HUES64 (cell line): Measurements from ENCODE around the gene MOB2.

Source experiments
- H3K27ac ChIP-seq: 2 replicates; pipeline ENCODE4 v1.7.0; 2013; ENCODE audit warnings: low read depth, low read length, inconsistent platforms
- H3K27me3 ChIP-seq: 2 replicates; pipeline ENCODE4 v1.6.1; 2013; ENCODE audit warnings: mild to moderate bottlenecking, low read length; ENCODE audit not compliant: insufficient read depth
- H3K36me3 ChIP-seq: 2 replicates; pipeline ENCODE4 v1.6.1; 2013; ENCODE audit warnings: mild to moderate bottlenecking, low read length; ENCODE audit not compliant: insufficient read depth
- H3K4me1 ChIP-seq: 2 replicates; pipeline ENCODE4 v1.6.1; 2013; ENCODE audit warnings: mild to moderate bottlenecking, low read length, moderate library complexity; ENCODE audit not compliant: insufficient read depth
- H3K4me3 ChIP-seq: 2 replicates; pipeline ENCODE4 v1.5.1; 2013; ENCODE audit warnings: mild to moderate bottlenecking, low read length, moderate library complexity
- H3K9ac ChIP-seq: 2 replicates; pipeline ENCODE4 v1.6.1; 2013; ENCODE audit warnings: mild to moderate bottlenecking, low read depth, low read length
- H3K9me3 ChIP-seq: 2 replicates; pipeline ENCODE4 v1.6.1; 2013; ENCODE audit warnings: low read depth, low read length; ENCODE audit not compliant: insufficient read depth
- WGBS: fragments of 150-250, 120-280 bp; methylation state at CpG from one replicate; pipeline ENCODE4 v1.1.7; 2013; ENCODE audit warnings: missing lambda C conversion rate; 5-methylcytosine and 5-hydroxymethylcytosine counted together

MOB2 gene

DNA sequence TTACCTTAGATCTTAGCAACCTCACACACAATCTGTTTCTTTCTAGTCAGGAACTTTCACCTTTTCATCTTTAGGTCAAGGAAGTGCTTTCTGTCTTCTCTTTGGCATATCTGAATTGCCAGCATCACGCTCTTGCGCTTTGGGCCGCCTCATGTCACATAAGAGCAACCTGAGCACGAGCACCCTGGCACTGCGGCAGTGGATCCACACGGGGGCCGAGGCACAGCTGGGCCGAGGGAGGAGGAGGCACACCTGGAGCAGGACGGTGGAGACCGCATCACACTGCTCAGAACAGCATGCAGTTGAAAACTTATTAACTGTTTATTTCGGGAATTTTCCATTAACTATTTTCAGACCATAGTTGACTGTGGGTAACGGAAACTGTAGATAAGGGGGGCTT lies 10.7 kb downstream of the MOB2 start:
- H3K9ac ChIP-seq: no peak overlapping the region
- no peaks in the 10 kb centered on the region for H3K9me3 ChIP-seq
- no peaks in the 10 kb centered on the region for H3K27me3 ChIP-seq
- peaks cover 9% of the 10 kb centered on the region for H3K36me3 ChIP-seq
- no peaks in the 10 kb centered on the region for H3K4me1 ChIP-seq
- WGBS: 94% methylated on average over 11 of the region's 12 CpGs
- H3K4me3 ChIP-seq: no peak overlapping the region
- no peak overlapping the region for H3K27ac ChIP-seq

DNA sequence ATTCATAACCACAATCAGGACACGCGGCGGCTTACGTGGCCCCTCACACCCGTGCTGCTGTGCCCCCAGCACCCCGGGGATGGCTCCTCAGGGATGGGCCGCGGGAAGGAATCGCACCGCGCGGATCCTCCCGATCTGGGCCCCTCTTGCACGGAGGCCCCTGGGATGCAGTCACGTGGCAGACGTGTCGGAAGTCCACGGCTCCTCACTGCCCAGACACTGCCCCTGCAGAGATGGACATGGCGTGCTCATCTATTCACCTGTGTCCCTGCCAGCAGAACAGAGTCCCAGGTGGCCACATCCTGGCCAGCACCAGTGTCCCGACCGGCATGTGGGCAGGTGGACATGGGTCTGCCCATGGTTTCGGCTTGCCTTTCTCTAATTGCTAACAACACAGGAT lies 12.8 kb downstream of the MOB2 start:
- Histone ChIP-seq H3K9me3 (no peaks in the 10 kb centered on the region), H3K4me1 (no peaks in the 10 kb centered on the region), H3K9ac (no peak overlapping the region), H3K27me3 (no peaks in the 10 kb centered on the region), H3K27ac (no peak overlapping the region), H3K4me3 (no peak overlapping the region), H3K36me3 (peaks cover 3% of the 10 kb centered on the region; the same call in 1 of the 2 replicates)
- WGBS: 96% methylated on average over 22 of the region's 22 CpGs

DNA sequence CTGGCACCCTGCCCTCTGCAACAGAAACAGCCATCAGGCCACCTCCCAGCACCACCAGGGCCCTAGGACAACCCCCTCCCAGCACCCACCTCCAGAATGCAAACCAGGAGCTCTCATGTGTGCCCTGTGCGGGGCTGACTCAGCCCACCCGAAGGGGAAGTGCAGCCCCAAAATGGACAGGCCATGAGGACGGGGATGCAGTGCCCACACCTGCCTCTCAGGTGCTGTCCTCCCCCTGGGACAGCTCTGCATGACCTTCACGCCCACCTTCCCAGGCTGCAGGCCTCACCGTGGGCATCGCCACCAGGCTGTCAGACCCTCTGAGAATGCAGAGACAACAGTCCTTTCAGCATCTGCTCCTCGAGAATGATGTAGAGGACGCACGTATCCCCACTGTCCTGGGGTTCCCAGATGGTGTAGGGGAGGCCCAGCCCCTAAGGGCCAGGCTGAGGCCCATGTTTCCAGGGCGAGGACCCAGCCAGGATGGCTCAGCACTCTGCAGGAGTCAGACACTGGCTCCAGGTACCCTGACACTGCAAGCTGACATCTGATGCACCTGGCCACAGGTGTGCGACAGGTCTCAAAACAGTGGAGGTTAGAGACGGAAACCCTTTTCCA lies 13.5 kb downstream of the MOB2 start:
- Histone ChIP-seq H3K27ac (no peak overlapping the region), H3K9ac (no peak overlapping the region), H3K27me3 (no peaks in the 10 kb centered on the region), H3K4me3 (no peak overlapping the region), H3K9me3 (no peaks in the 10 kb centered on the region), H3K36me3 (peaks cover 3% of the 10 kb centered on the region; the same call in 1 of the 2 replicates), H3K4me1 (no peaks in the 10 kb centered on the region)
- 93% methylated on average over 12 of the region's 12 CpGs for WGBS

DNA sequence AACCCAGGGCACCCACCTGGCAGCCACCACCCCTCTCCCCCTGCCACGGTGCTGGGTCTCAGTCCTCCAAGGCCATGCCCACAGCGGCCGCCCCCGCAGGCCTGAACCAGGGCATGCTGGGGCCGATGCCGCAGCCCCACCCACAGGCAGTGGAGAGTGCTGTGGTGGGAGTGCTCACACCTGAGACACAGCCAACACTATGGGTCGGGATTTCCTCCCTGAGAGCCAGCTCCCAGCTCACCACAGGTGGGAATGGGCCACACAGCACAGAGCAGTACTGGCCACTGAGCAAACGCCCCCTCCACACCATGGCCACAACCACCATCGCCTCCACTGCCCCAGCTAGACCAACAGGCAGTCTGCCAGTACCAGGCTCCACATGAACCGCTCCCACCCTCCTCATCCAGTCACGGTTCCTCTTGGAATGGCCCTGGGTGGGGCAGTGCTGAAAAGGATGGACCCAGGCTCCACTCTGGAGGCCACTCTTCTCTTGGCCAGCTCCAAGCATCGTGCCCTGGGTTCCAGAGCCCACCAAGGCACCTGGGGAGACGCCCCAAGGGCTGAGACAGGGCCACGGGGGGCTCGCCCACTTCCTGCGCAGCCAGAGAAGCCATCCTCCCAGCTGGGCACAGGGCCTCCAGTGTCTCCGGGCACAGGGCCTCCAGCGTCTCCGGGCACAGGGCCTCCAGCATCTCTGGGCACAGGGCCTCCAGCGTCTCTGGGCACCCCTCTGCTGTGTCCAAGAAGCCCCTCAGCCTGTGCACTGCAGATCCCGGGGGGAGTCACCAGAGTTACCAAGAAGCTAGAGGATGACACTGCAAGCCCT lies 14.2 kb downstream of the MOB2 start:
- peaks cover 3% of the 10 kb centered on the region; the same call in 1 of the 2 replicates for H3K36me3 ChIP-seq
- no peak overlapping the region for H3K9ac ChIP-seq
- no peak overlapping the region for H3K4me3 ChIP-seq
- no peaks in the 10 kb centered on the region for H3K27me3 ChIP-seq
- H3K9me3 ChIP-seq: no peaks in the 10 kb centered on the region
- no peak overlapping the region for H3K27ac ChIP-seq
- WGBS: 89% methylated on average over 21 of the region's 21 CpGs
- no peaks in the 10 kb centered on the region for H3K4me1 ChIP-seq

DNA sequence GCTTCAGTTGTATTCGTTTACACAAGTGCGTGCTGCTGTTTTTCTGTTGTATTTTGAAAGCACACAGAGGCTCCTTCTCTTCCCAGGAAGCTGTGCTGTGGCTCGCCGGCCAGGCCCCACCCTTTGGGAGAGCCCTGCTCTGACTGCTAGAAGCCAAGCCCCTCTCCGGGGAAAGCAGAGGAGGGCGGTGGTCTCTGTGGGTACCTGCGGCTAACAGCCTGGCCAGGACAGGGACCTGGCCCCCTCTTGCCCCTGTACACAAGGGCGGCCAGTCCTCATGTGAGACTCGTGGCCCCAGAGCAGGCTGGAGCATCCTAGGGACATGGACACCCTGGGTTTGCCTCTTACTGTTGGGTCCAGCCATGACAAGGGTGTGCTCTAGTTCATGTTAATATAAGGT lies 14.8 kb downstream of the MOB2 start:
- H3K27me3 ChIP-seq: no peaks in the 10 kb centered on the region
- no peaks in the 10 kb centered on the region for H3K9me3 ChIP-seq
- no peak overlapping the region for H3K4me3 ChIP-seq
- H3K36me3 ChIP-seq: peaks cover 3% of the 10 kb centered on the region; the same call in 1 of the 2 replicates
- WGBS: 96% methylated on average over 9 of the region's 9 CpGs
- H3K27ac ChIP-seq: no peak overlapping the region
- no peaks in the 10 kb centered on the region for H3K4me1 ChIP-seq
- H3K9ac ChIP-seq: no peak overlapping the region

DNA sequence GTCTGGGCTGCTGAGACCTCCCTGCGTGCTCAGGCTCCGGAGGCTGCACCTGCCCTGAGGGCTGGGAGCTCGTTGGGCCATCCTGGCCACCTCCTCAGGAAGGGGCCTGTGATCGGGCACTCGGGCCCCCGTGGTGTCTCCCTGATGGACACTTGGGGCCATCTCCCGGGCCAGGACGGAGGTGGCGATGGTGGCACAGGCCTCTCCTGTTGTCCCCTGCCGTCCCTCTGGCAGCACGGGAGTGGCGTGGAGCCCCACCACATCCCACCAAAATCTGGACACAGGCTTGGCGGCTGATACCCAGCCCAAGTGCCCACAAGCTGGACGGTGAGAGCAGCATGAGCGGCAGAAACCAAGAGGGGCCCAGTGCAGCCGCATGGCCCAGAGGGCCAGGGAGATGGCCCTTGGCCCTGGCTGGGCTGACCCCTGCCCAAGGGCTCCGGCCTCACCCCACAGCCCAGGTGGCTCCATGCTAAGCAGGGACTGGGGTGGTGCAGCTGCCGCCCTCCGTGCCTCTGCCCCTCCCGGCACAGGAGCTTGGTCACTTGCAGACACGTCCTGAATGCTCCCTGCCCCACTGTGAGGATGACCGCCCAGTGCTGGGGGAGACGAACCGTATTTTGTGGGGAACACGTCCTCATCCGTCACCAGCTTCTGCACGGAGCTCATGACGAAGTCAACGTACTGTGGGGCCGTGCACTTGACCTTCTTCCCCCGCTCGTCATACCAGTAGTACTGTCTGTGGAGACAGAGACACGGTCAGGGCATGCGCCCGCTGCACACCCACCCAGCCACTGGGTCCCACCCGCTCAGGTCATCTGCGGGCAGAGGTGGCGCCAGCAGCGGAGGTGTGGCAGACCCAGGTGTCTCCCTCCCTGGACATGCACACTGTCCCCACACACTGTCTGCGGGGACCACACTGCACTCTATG lies 15.6 kb downstream of the MOB2 start:
- H3K9me3 ChIP-seq: no peaks in the 10 kb centered on the region
- H3K4me3 ChIP-seq: no peak overlapping the region
- no peak overlapping the region for H3K9ac ChIP-seq
- WGBS: 95% methylated on average over 40 of the region's 40 CpGs
- no peak overlapping the region for H3K27ac ChIP-seq
- no peaks in the 10 kb centered on the region for H3K27me3 ChIP-seq
- no peaks in the 10 kb centered on the region for H3K4me1 ChIP-seq
- H3K36me3 ChIP-seq: peaks cover 3% of the 10 kb centered on the region; the same call in 1 of the 2 replicates

DNA sequence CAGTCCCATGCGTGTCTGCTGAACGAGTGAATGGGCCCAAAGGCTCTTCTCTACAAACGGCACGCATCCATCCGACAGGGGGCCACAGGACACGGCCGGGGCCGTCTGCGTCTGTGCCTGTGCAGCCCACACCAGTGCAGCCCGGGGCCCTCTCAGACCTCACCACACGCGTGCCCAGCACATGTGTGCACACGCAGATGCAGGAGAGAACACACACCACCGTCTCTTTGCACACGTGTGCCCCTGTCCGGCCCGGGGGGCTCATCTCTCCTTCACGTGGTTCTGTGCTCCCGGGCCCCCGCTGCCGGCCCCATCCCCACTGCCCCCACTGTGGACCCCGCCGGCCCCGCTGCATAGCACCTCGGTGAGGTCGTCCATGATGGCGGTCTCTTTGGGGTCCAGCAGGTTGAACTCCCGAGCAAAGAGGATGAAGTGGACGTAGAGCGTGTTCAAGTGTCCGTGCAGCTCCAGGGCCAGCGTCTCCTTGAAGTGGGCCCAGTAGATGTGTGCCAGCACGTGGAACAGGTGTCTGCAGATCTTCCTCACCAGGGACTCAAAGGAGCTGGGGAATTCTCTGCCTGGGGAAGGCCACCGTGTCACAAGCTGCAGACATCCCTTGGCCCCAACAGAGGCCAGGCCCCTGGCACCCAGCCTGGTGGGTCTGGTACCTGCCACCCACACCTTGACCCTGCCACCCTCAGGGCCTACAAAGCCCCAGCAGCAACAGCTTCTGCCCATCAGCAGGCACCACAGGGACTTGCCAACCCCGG lies 16.5 kb downstream of the MOB2 start:
- no peaks in the 10 kb centered on the region for H3K4me1 ChIP-seq
- no peak overlapping the region for H3K4me3 ChIP-seq
- 95% methylated on average over 35 of the region's 35 CpGs for WGBS
- no peak overlapping the region for H3K9ac ChIP-seq
- no peak overlapping the region for H3K27ac ChIP-seq
- no peaks in the 10 kb centered on the region; the same call in 1 of the 2 replicates for H3K36me3 ChIP-seq
- no peaks in the 10 kb centered on the region for H3K9me3 ChIP-seq
- no peaks in the 10 kb centered on the region for H3K27me3 ChIP-seq

DNA sequence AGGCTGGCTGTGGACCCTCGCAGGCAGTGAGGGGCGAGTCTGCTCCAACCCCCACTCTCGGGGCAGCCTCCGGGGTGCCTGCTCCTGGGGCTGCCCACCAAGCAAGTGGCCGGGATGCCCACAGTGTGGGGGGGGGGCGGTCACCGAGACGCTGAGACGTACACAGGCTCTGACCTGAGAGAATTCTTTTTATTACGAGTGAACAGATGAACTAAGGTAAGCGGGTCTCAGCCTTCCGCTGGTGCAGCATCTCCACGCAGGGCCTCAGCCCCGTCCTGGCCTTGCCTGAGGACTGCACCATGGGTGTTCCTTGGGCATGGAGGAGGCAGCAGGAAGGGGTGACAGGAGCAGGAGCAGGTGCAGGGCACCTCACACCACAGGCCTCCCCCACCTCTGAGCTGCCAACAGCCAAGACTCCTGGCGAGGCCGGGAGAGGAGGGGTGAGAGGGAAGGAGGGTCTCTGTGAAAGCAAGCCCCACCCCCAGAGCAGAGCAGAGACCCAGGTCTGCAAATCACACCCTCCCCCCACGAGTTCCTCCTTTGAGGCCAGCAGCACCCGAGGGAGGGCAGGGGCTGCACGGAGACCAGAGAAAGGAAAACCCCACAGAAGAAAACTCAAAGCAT lies 17.2 kb downstream of the MOB2 start:
- no peak overlapping the region for H3K4me3 ChIP-seq
- no peaks in the 10 kb centered on the region for H3K9me3 ChIP-seq
- no peaks in the 10 kb centered on the region for H3K4me1 ChIP-seq
- H3K27me3 ChIP-seq: no peaks in the 10 kb centered on the region
- 91% methylated on average over 17 of the region's 19 CpGs for WGBS
- no peaks in the 10 kb centered on the region for H3K36me3 ChIP-seq
- no peak overlapping the region for H3K9ac ChIP-seq
- no peak overlapping the region for H3K27ac ChIP-seq

DNA sequence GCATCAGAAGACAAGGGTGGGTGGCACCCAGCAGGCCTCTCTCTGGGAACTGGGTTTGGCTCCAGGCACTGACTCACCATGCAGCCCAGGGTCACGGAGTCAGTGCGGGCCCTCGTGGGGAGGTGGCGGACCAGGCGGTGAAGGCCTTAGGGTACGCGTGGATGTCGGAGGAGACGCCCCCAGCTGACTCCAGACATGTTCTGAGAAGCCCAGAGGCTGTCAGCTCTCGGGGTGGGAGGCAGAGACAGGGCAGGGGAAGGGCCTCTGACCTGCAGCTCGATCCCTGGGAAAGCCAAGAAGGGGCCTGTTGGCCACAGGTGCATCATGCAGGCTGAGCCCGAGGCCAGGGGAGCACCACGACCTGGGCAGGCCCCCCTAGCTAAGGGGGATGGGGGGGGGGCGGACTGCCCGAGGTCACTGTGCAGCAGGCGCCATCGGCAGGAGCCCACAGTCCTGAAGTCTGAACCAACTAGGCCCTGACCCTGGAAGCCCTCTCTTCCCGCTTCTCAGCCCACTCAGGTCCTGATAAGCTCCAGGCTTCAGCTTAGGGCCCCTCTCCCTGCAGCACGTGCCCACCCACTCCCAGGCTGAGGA lies 18.0 kb downstream of the MOB2 start:
- Histone ChIP-seq H3K4me1 (no peaks in the 10 kb centered on the region), H3K27me3 (no peaks in the 10 kb centered on the region)

DNA sequence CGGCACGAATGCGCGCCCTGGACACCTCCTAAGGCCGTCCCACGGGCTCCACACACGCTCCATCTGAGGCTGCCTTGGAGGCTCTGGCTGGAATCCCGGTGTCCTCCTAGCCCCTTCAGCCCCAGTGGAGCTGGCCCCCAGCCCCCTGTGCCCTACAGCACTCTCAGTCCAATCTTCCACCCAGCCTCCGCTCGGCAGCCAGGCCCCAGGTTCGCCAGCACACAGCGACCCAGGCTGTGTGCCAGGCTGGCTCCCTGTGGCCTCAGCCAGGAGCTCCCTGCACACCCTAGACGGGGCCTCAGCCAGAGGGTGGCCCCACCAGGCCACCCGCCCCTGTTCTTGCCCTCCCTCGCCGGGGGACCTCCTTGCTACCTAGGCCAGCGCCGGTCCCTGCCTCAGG lies 18.6 kb downstream of the MOB2 start:
- Histone ChIP-seq H3K9ac (no peak overlapping the region), H3K27me3 (no peaks in the 10 kb centered on the region), H3K4me1 (no peaks in the 10 kb centered on the region), H3K4me3 (no peak overlapping the region), H3K9me3 (no peaks in the 10 kb centered on the region), H3K27ac (no peak overlapping the region), H3K36me3 (no peaks in the 10 kb centered on the region)
- 94% methylated on average over 18 of the region's 18 CpGs for WGBS

More for the DNA sequence above, 18.0 kb downstream of the MOB2 start:
- no peak overlapping the region for H3K27ac ChIP-seq
- no peaks in the 10 kb centered on the region for H3K9me3 ChIP-seq
- no peaks in the 10 kb centered on the region for H3K36me3 ChIP-seq
- 91% methylated on average over 19 of the region's 19 CpGs for WGBS
- H3K4me3 ChIP-seq: no peak overlapping the region
- no peak overlapping the region for H3K9ac ChIP-seq
